ENCODE results near the gene NAA80.
A peak's percentile ranks its signal among the peaks of the same experiment; 100 is the strongest.
"Not testable (repeated sequence)": the region's sequence is repeated elsewhere in the genome, so short reads cannot be mapped to it uniquely, and the experiment has no call there.

Gene NAA80

DNA sequence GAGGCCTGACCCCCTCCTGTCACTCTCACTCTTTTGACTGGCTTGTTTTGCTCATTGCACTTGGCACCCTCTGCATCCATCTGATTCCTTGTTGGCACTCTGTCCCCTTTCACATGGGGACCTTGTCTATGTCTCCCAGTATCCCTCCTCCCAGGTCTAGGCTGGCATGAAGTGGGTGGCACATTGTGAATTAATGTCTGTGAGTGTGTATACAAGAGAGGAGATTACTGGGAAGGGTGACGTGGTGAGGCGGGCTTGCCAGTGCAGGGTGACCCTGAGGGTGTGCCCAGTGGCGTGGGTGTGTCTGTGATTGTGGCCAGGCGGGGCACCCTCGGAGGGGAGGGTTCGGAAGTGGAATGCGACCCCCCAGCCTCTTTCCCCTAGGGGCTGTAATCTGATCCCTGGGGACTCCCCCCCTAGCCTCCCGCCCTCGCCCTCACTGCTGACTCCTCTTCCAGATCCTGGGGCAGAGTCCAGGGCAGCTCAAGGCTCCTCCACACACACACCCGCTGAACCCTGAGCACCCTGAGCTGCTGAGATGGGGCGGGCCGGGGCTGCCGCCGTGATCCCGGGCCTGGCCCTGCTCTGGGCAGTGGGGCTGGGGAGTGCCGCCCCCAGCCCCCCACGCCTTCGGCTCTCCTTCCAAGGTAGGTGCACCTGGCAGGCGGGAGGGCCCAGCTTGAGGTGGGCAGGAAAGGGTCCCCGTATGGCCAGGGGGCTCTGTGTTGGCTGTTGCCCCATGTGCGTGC, 30.3 kb downstream of the NAA80 start, which contains the start of gene SEMA3B:
SEMA3B (plus strand) TSS at position 445 of the 749 bp plus-strand sequence; CDS start at position 539, 94 bp downstream.
- DNase-seq = no peak

GRCh38 chr3:50268276-50268675, 30.9 kb downstream of the NAA80 start:
- DNase-seq = no peak

GRCh38 chr3:50267280-50267913, 31.8 kb downstream of the NAA80 start:
- DNase-seq = no peak

DNA sequence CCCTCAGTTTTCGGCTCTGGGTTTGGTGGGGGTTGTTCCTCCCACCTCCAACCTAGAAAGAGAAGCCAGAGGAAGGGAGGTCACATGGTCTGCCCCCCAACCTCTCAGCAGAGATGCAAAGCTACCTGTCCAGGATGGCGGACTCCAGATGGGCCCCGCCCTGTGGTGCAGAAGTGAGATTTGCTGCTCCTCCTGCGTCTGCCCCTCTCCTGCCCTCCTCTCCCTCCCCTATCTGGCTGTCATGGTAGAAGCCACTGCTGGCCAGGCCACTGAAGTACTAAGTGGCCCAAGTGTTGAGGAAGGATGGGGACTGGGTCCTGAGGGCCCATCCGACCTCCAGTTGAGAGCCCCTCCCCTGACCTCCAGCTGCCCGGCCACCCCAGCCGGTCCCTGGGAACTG, 32.4 kb downstream of the NAA80 start:
- DNase-seq = no peak

DNA sequence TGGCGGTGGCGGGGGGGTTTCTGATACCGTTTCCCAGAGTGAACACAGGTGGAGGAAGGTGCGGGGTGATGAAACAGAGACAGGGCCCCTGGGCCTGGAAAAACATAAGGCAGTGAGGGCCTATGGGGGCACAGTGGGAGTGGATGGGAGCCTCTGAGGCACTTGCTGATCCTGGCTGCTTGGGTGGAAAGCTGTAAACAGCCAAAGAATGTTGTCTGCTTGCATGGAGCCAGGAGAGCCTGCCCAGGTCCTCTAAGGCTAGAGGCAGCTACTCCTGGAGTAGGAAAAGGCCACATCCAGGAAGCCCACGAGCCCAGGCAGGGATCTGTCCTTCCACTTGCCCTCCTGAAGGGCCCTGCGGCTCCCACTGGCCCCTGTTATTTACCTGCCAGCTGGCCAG, 33.2 kb downstream of the NAA80 start:
- no peak for DNase-seq

DNA sequence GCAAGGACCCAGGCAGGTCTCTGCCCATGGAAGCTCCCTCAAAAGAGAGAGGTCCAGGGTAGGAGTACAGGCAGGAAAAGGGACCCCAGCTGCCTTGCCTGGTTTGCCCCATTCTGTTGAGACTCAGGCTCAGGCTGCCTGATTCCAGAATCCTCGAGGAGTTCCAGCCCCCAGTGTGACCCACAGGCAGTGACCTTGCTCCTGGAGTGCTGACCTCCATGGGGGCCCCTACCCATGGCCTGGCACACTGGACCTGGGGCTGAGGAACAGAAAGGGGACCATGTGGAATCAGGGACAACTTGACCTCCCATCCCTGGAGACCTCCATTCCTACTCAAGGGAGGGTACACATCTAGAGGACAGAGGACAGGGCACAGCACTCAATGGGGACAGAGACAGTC, 33.6 kb downstream of the NAA80 start:
- DNase-seq = no peak

GRCh38 chr3:50264964-50265485, 34.2 kb downstream of the NAA80 start:
- no peak for DNase-seq

DNA sequence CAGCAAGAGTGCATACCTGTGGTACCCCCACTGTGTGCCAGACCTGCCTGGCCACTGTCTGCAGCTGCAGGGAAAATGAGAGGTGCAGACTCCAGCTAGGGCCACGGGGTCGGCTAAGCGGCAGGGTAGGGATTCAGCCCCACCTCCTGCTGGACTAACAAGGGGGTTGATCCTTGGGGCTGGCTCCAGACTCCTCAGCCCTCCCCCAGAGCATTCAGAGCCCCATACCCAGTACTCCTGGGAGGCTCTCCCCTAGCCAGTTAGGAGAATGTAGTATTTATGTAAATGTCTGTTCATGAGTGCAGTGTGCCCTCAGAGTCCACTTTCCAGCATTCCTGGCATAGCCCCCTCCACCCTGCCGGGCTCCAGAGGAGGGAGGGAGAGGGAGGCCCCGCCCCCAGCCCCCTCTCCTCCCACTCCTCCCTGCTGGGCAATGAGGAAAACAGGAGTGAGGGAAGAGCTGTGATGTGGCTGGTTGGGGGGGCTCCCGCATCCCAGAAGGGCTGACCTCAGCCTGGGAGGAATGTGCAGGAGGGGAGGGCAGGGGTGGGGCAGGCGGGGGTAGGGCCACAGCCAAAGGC, 34.7 kb downstream of the NAA80 start:
- DNase-seq = no peak

DNA sequence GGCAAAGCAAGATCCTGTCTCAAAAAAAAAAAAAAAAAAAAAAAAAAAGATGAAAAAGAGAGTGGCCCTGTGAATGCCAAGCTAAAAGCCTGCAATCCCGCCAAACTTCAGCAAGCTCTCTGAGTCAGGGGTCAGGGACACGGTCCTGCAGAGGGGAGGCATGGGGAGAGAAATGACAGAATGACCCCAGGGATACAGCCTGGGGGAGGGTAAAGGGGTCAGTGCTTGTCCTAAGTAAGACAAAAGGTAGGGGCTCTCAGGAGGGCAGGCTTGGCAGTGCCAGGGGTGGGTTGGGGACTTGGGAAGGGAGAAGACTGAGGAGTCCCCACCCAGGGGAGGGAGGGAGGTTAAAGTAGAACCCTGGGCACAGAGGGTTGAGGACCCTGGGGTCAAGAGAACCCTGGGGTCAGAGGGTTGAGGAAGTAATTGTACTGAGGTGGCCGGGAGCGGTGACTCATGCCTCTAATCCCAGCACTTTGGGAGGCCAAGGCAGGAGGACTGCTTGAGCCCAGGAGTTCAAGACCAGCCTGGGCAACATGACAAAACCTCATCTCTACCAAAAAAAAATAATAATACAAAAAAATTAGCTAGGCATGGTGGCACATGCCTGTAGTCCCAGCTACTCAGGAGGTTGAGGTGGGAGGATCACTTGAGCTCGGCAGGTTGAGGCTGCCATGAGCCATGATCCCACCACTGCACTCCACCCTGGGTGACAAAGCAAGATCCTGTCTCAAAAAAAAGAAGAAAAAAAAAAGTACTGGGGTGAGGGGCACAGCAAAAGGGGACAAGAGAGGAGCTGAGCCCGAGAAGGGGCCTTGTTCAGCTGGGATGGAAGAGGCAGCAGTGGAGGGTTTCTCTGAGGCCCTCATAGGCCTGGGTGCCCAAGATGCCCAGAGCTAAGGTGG, 35.5 kb downstream of the NAA80 start:
- no peak for DNase-seq

DNA sequence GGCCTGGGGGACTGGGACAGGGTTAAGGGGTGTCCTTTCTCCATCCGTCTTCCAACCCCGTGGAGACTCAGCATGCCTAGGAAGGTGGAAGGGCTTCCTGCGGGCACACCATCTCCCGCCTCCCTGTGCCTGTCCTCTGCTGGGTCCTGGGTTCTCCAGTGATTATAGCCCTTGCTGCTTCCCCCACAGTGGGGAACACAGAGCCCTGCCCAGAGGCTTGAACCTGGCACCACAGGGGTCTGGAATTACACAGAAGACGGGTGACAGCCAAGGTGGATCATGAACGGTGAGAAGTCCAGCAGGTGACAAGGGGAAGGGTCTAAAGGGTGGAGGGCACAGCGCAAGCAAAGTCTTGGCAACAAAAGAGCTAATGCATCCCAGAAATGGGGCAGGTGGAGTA, 36.4 kb downstream of the NAA80 start:
- DNase-seq = no peak

- not testable (repeated sequence) for DNase-seq
Measured at GRCh38 chr3:50262200-50262599, 37.0 kb downstream of the NAA80 start.

- DNase-seq = no peak
Measured at GRCh38 chr3:50261505-50261904, 37.7 kb downstream of the NAA80 start.

GRCh38 chr3:50260942-50261441, 38.2 kb downstream of the NAA80 start:
- no peak for DNase-seq

- peak; percentile 88 for DNase-seq
Measured at GRCh38 chr3:50260027-50260941, 38.9 kb downstream of the NAA80 start.

DNA sequence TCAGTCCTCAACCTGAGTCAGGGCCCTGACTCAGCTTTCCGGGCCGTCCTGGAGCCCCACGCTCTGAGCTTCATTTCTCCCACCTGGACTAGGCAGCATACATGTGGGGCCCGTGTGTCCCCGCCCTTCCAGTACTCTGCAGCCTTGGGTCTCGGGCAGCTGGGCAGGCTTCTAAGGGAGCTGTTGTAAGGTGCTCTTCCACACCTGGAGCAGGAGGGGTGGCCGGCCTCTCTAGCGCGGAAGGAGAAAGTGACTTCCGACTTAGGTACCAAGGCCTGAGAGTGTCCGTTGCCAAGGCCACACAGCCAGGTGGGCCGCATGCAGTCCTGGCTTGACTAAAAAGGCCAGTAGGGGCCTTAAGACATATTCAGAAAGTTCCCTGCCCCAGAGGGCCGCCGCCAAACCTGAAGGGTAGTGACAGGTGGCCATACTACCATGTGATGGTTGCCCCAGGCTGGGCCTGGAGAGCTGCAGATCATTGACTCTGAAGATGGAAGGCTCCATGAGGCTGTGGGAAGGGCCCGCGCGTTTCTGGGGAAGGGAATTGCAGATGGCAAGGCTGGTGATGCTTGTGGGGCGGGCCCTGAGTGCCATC, 39.7 kb downstream of the NAA80 start:
- DNase-seq = no peak

DNA sequence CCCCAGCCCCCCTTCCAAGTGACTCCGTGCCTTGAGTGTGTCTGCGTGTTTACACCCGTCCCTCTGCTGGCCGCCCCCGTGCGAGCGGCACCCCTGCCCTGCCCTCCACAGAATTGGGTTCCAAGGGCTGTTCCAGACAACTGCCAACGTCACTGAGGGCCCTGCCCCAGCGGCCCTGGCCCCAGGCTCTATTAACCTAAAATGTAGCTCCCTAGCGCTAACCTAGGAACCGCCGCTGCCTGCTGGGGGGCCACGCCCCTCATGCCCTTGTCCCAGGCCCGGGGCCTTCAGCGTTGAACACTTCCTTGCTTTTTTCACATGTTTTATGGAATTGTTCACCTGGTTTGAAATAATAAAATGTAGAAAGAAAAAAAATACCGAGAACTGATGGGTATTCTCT, 40.2 kb downstream of the NAA80 start:
- no peak for DNase-seq

- no peak for DNase-seq
Measured at GRCh38 chr3:50258029-50258680, 41.0 kb downstream of the NAA80 start.

DNA sequence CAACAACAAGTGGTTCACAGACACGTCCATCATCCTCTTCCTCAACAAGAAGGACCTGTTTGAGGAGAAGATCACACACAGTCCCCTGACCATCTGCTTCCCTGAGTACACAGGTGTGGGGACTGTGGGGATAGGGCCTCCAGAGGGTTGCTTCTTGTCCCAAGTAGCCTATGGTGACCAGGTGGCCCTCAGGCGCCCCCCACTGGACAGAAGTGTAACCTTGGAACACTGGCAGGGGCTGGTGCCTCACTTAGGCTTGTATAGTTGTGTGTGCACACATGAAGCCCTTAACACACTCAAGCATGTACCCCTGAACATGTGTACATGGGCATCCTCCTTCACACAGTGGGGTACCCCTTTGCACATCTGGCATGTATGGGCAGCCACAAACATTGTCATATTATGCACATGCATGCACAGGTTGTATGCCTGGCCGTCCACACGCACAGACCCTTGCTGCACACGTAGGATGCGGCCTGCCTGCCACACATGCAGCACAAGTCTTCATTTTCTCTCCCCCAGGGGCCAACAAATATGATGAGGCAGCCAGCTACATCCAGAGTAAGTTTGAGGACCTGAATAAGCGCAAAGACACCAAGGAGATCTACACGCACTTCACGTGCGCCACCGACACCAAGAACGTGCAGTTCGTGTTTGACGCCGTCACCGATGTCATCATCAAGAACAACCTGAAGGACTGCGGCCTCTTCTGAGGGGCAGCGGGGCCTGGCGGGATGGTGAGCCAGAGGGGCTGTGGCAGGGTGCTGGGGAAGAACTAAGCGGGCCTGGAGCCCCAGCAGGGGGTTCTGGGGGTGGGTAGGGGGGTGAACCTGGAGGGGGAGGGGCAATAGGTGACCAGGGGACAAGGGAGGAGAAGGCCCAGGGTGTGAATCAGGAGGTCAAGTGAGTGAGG, 42.0 kb downstream of the NAA80 start:
- DNase-seq = peak; percentile 48

GRCh38 chr3:50255251-50255615, 44.0 kb downstream of the NAA80 start:
- no peak for DNase-seq

All from activated T-cell treated with anti-CD3 and anti-CD28 coated beads, Interleukin-2, amount 50 U/mL, for 1 hour (primary cell).